ENCODE measurements around the gene TIGD6.

- TF ChIP-seq CTCF (IDR thresholded peaks at IDR 0.05; ENCODE audit: low read depth, low read length, poor library complexity, severe bottlenecking) (peak; percentile 93), EZH2phosphoT487 (IDR thresholded peaks at IDR 0.05; ENCODE audit: borderline replicate concordance, low read length) (no peak)
Measured at GRCh38 chr5:149959406-149960236, 40.8 kb downstream of the TIGD6 start.

Data from DOHH2 (cell line).